Loucy (cell line): ENCODE data around the gene CXXC5.

Experiments used
- H2AFZ ChIP-seq: fragments of 200-600 bp; sonication (generic); 2 replicates; pipeline ENCODE4 v1.6.0; 2016; ENCODE audit warnings: antibody characterized with exemption, mild to moderate bottlenecking, low read length, moderate library complexity
- H3F3A ChIP-seq: fragments of 200-600 bp; 2 replicates; pipeline ENCODE4 v1.6.0; 2016; ENCODE audit warnings: antibody characterized with exemption, low read depth, mild to moderate bottlenecking
- H3K27me3 ChIP-seq: fragments of 200-600 bp; sonication (generic); 2 replicates; pipeline ENCODE4 v1.6.1; 2014; ENCODE audit warnings: low read length, mild to moderate bottlenecking; ENCODE audit not compliant: insufficient read depth, poor library complexity, severe bottlenecking
- H3K36me3 ChIP-seq: fragments of 200-600 bp; sonication (generic); 2 replicates; pipeline ENCODE4 v1.6.1; 2016; ENCODE audit warnings: low read length; ENCODE audit not compliant: insufficient read depth
- H3K4me1 ChIP-seq: fragments of 200-600 bp; sonication (generic); 2 replicates; pipeline ENCODE4 v1.5.1; 2014; ENCODE audit warnings: low read length, mild to moderate bottlenecking; ENCODE audit not compliant: insufficient read depth, poor library complexity, severe bottlenecking
- H3K4me2 ChIP-seq: fragments of 200-600 bp; sonication (generic); 2 replicates; pipeline ENCODE4 v1.6.0; 2014; ENCODE audit warnings: antibody characterized with exemption, low read length, low read depth, mild to moderate bottlenecking; ENCODE audit not compliant: poor library complexity, severe bottlenecking
- H3K4me3 ChIP-seq: fragments of 200-600 bp; sonication (generic); 2 replicates; pipeline ENCODE4 v1.5.1; 2014; ENCODE audit warnings: low read length, mild to moderate bottlenecking, mixed read lengths; ENCODE audit not compliant: poor library complexity, severe bottlenecking
- H3K79me2 ChIP-seq: fragments of 200-600 bp; sonication (generic); 2 replicates; pipeline ENCODE4 v1.6.1; 2014; ENCODE audit warnings: low read length; ENCODE audit not compliant: insufficient read depth
- H3K9ac ChIP-seq: fragments of 200-600 bp; sonication (generic); 2 replicates; pipeline ENCODE4 v1.6.0; 2014; ENCODE audit warnings: mild to moderate bottlenecking, low read depth, low read length, moderate library complexity; ENCODE audit not compliant: poor library complexity, severe bottlenecking
- H3K9me2 ChIP-seq: fragments of 200-600 bp; sonication (generic); replicated peaks from 2 replicates; pipeline ENCODE4 v1.6.1; 2016; ENCODE audit warnings: low read depth, low read length, mixed read lengths
- H3K9me3 ChIP-seq: fragments of 200-600 bp; sonication (generic); 2 replicates; pipeline ENCODE4 v1.6.1; 2014; ENCODE audit warnings: mild to moderate bottlenecking, antibody characterized with exemption, low read length, low read depth; ENCODE audit not compliant: insufficient read depth
- H4K20me1 ChIP-seq: fragments of 200-600 bp; sonication (generic); 2 replicates; pipeline ENCODE4 v1.6.0; 2014; ENCODE audit warnings: antibody characterized with exemption, low read length, mild to moderate bottlenecking; ENCODE audit not compliant: insufficient read depth, poor library complexity, severe bottlenecking
- EZH2phosphoT487 ChIP-seq: fragments of 200-600 bp; IDR thresholded peaks from 2 replicates; pipeline ENCODE4 v1.6.1; 2018; ENCODE audit warnings: antibody characterized with exemption, mild to moderate bottlenecking, moderate library complexity, borderline replicate concordance
- TF ChIP-seq, protein P1 (sequence below): fragments of 200-600 bp; sonication (generic); conservative IDR thresholded peaks from 2 replicates; pipeline ENCODE4 v1.5.1; 2014; ENCODE audit warnings: mild to moderate bottlenecking, antibody characterized with exemption, low read length

CXXC5 gene

DNA sequence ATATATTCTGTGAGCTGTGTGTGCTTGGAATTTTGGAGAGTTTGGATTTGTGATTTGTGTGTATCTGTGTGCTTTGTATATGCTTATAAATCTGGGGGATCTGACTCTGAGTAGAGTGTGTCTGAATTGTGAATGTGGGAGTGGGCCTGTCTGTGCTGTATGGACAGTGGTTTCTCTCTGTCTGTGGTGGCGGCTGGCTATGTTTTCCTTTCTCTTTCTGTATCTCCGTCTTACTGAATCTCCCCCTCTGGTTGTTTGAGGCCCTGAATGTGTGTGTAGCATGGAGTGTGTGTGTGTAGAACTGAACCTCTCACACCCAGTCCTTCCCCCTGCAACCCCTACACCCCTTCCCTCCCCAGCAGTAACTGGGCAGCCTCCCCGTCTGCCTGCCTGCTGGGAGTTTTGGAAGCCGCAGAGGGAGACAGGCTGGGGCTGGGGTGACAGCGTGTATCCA, 4.7 kb downstream of the CXXC5 start:
- Histone ChIP-seq H3K4me2 (peak overlapping the region; percentile 98), H3K4me3 (peak overlapping the region; percentile 97), H3K79me2 (peaks cover 99% of the 10 kb centered on the region), H3K9ac (peak overlapping the region; percentile 64), H3K36me3 (peaks cover 10% of the 10 kb centered on the region; the same call in 1 of the 2 replicates), H2AFZ (no peak overlapping the region), H3K9me3 (no peaks in the 10 kb centered on the region), H4K20me1 (peaks cover 84% of the 10 kb centered on the region), H3F3A (0 out of 2 replicates have a peak, but pooled peaks cover 2% of the 10 kb centered on the region), H3K9me2 (no peaks in the 10 kb centered on the region), H3K4me1 (peaks cover 52% of the 10 kb centered on the region), H3K27me3 (peaks cover 6% of the 10 kb centered on the region)
- TF ChIP-seq EZH2phosphoT487, result no peak
- TF ChIP-seq, protein P1, sequence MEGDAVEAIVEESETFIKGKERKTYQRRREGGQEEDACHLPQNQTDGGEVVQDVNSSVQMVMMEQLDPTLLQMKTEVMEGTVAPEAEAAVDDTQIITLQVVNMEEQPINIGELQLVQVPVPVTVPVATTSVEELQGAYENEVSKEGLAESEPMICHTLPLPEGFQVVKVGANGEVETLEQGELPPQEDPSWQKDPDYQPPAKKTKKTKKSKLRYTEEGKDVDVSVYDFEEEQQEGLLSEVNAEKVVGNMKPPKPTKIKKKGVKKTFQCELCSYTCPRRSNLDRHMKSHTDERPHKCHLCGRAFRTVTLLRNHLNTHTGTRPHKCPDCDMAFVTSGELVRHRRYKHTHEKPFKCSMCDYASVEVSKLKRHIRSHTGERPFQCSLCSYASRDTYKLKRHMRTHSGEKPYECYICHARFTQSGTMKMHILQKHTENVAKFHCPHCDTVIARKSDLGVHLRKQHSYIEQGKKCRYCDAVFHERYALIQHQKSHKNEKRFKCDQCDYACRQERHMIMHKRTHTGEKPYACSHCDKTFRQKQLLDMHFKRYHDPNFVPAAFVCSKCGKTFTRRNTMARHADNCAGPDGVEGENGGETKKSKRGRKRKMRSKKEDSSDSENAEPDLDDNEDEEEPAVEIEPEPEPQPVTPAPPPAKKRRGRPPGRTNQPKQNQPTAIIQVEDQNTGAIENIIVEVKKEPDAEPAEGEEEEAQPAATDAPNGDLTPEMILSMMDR, result no peak

DNA sequence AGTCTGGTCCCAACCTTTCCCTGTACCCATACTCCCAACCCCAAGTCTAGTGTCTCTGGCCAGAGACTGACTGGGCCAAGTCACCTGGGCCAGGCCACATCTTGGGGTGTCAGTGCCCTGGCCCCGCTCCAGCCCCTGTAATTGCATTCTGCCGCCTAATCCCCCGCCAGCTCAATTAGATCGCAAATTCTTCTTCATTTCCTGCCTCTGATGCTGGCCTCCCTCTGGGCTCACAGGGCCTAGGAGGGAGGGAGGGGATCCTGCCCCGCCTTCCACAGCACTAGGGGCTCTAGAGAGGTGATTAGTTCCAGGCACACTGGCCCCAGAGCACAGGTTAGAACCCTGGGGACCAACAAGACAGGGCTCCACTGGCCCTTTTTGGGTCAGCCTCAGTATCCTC, 5.5 kb downstream of the CXXC5 start:
- H3K4me2 ChIP-seq, result peak overlapping the region; percentile 98
- H3K79me2 ChIP-seq, result peaks cover 100% of the 10 kb centered on the region
- H2AFZ ChIP-seq, result no peak overlapping the region
- peak overlapping the region; percentile 64 for H3K9ac ChIP-seq
- H3K36me3 ChIP-seq, result peaks cover 10% of the 10 kb centered on the region; the same call in 1 of the 2 replicates
- no peaks in the 10 kb centered on the region for H3K9me2 ChIP-seq
- peaks cover 6% of the 10 kb centered on the region for H3K27me3 ChIP-seq
- H3K4me1 ChIP-seq, result peaks cover 60% of the 10 kb centered on the region
- no peak for TF ChIP-seq EZH2phosphoT487
- TF ChIP-seq, protein P1, result no peak
- no peaks in the 10 kb centered on the region for H3K9me3 ChIP-seq
- H3F3A ChIP-seq, result 0 out of 2 replicates have a peak, but pooled peaks cover 2% of the 10 kb centered on the region
- peaks cover 92% of the 10 kb centered on the region for H4K20me1 ChIP-seq
- peak overlapping the region; percentile 97 for H3K4me3 ChIP-seq

DNA sequence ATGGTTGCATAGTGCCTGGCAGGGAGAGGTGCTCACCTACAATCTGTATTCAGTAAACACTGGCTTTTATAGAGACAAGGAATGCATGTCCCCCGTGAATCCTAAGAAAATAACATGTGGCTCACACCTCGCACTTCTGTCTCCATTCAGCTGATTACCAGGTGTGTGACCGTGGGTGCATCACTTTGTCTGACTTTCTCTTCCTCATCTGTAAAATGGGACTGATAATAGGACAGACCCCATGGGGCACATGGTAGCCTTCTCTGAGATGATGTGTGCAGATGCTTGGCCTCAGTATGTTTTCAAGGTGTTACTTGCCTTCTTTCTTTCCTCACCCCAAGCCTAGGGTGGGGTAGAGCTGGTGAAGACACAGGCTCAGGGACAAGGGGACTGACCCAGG, 6.3 kb downstream of the CXXC5 start:
- Histone ChIP-seq H3K4me3 (peak overlapping the region; percentile 97), H3K79me2 (peaks cover 100% of the 10 kb centered on the region), H3K9me3 (no peaks in the 10 kb centered on the region), H3K9ac (peak overlapping the region; percentile 64), H3K9me2 (no peaks in the 10 kb centered on the region), H3K4me1 (peaks cover 69% of the 10 kb centered on the region), H3K36me3 (peaks cover 10% of the 10 kb centered on the region; the same call in 1 of the 2 replicates), H3F3A (0 out of 2 replicates have a peak, but pooled peaks cover 2% of the 10 kb centered on the region), H3K27me3 (peaks cover 6% of the 10 kb centered on the region), H3K4me2 (peak overlapping the region; percentile 98), H4K20me1 (peaks cover 95% of the 10 kb centered on the region), H2AFZ (no peak overlapping the region)
- TF ChIP-seq, protein P1, result no peak
- TF ChIP-seq EZH2phosphoT487, result no peak
